Measurements from ENCODE around the gene ROCK1. TPM values are rescaled to one million over a fixed set of nuclear protein-coding genes. Genes with fewer than 3 reads are reported as not detected.

ROCK1 gene
- total and polyA plus RNA-seq, 2 donors, result 25.6 to 37.6 TPM

- Histone ChIP-seq H3K4me3 (ENCODE audit: low read length in 2 of 2) (no peak overlapping the region), H3K4me1 (ENCODE audit: control insufficient read depth in 2 of 2, insufficient read depth in 2 of 2, low read length in 2 of 2) (peaks cover 0 to 3% of the 10 kb centered on the region in 2 donors), H3K27me3 (ENCODE audit: control insufficient read depth in 2 of 2, insufficient read depth in 1 of 2, low read length in 1 of 2) (no peaks in the 10 kb centered on the region), H3K27ac (ENCODE audit: low read depth in 1 of 2, low read length in 1 of 2) (no peak overlapping the region), H3K9me3 (ENCODE audit: control insufficient read depth in 2 of 2, insufficient read depth in 1 of 2, low read length in 1 of 2) (no peaks in the 10 kb centered on the region), H3K36me3 (ENCODE audit: control insufficient read depth in 2 of 2, insufficient read depth in 2 of 2, low read length in 1 of 2) (no peaks in the 10 kb centered on the region)
- 99% methylated on average over 1 of the region's 1 CpG for WGBS
- DNase-seq (ENCODE audit: low read depth in 6 of 9, low spot score in 9 of 9), result no peak
Observed at GRCh38 chr18:21069468-21069867, 42.1 kb downstream of the ROCK1 start.

GRCh38 chr18:21064347-21064746 is 47.3 kb downstream of the ROCK1 start:
- Histone ChIP-seq H3K27me3 (ENCODE audit: control insufficient read depth in 2 of 2, insufficient read depth in 1 of 2, low read length in 1 of 2) (no peaks in the 10 kb centered on the region), H3K9me3 (ENCODE audit: control insufficient read depth in 2 of 2, insufficient read depth in 1 of 2, low read length in 1 of 2) (no peaks in the 10 kb centered on the region), H3K4me1 (ENCODE audit: control insufficient read depth in 2 of 2, insufficient read depth in 2 of 2, low read length in 2 of 2) (no peaks in the 10 kb centered on the region), H3K4me3 (ENCODE audit: low read length in 2 of 2) (no peak overlapping the region), H3K36me3 (ENCODE audit: control insufficient read depth in 2 of 2, insufficient read depth in 2 of 2, low read length in 1 of 2) (no peaks in the 10 kb centered on the region), H3K27ac (ENCODE audit: low read depth in 1 of 2, low read length in 1 of 2) (no peak overlapping the region)
- DNase-seq (ENCODE audit: low read depth in 6 of 9, low spot score in 9 of 9), result no peak

- Histone ChIP-seq H3K4me1 (ENCODE audit: control insufficient read depth in 2 of 2, insufficient read depth in 2 of 2, low read length in 2 of 2) (no peaks in the 10 kb centered on the region), H3K27ac (ENCODE audit: low read depth in 1 of 2, low read length in 1 of 2) (no peak overlapping the region), H3K9me3 (ENCODE audit: control insufficient read depth in 2 of 2, insufficient read depth in 1 of 2, low read length in 1 of 2) (no peaks in the 10 kb centered on the region), H3K4me3 (ENCODE audit: low read length in 2 of 2) (no peak overlapping the region), H3K36me3 (ENCODE audit: control insufficient read depth in 2 of 2, insufficient read depth in 2 of 2, low read length in 1 of 2) (peaks cover 0 to 3% of the 10 kb centered on the region in 2 donors), H3K27me3 (ENCODE audit: control insufficient read depth in 2 of 2, insufficient read depth in 1 of 2, low read length in 1 of 2) (no peaks in the 10 kb centered on the region)
- WGBS, result 96% methylated on average over 1 of the region's 1 CpG
- no peak for DNase-seq (ENCODE audit: low read depth in 6 of 9, low spot score in 9 of 9)
Observed at GRCh38 chr18:21063011-21063410, 48.6 kb downstream of the ROCK1 start.

GRCh38 chr18:21057112-21057511 is 54.5 kb downstream of the ROCK1 start:
- no peak for DNase-seq (ENCODE audit: low read depth in 6 of 9, low spot score in 9 of 9)
- 95% methylated on average over 1 of the region's 1 CpG for WGBS
- H3K36me3 ChIP-seq (ENCODE audit: control insufficient read depth in 2 of 2, insufficient read depth in 2 of 2, low read length in 1 of 2), result peaks cover 0 to 3% of the 10 kb centered on the region in 2 donors
- H3K27me3 ChIP-seq (ENCODE audit: control insufficient read depth in 2 of 2, insufficient read depth in 1 of 2, low read length in 1 of 2), result no peaks in the 10 kb centered on the region
- H3K4me3 ChIP-seq (ENCODE audit: low read length in 2 of 2), result no peak overlapping the region
- H3K27ac ChIP-seq (ENCODE audit: low read depth in 1 of 2, low read length in 1 of 2), result no peak overlapping the region
- H3K4me1 ChIP-seq (ENCODE audit: control insufficient read depth in 2 of 2, insufficient read depth in 2 of 2, low read length in 2 of 2), result no peaks in the 10 kb centered on the region
- no peaks in the 10 kb centered on the region for H3K9me3 ChIP-seq (ENCODE audit: control insufficient read depth in 2 of 2, insufficient read depth in 1 of 2, low read length in 1 of 2)

GRCh38 chr18:21056545-21056944 is 55.1 kb downstream of the ROCK1 start:
- H3K4me1 ChIP-seq (ENCODE audit: control insufficient read depth in 2 of 2, insufficient read depth in 2 of 2, low read length in 2 of 2), result no peaks in the 10 kb centered on the region
- H3K27ac ChIP-seq (ENCODE audit: low read depth in 1 of 2, low read length in 1 of 2), result no peak overlapping the region
- H3K9me3 ChIP-seq (ENCODE audit: control insufficient read depth in 2 of 2, insufficient read depth in 1 of 2, low read length in 1 of 2), result no peaks in the 10 kb centered on the region
- peaks cover 2 to 3% of the 10 kb centered on the region in 2 donors for H3K36me3 ChIP-seq (ENCODE audit: control insufficient read depth in 2 of 2, insufficient read depth in 2 of 2, low read length in 1 of 2)
- no peaks in the 10 kb centered on the region for H3K27me3 ChIP-seq (ENCODE audit: control insufficient read depth in 2 of 2, insufficient read depth in 1 of 2, low read length in 1 of 2)
- no peak overlapping the region for H3K4me3 ChIP-seq (ENCODE audit: low read length in 2 of 2)
- no peak for DNase-seq (ENCODE audit: low read depth in 6 of 9, low spot score in 9 of 9)

- Histone ChIP-seq H3K4me3 (ENCODE audit: low read length in 2 of 2) (no peak overlapping the region), H3K4me1 (ENCODE audit: control insufficient read depth in 2 of 2, insufficient read depth in 2 of 2, low read length in 2 of 2) (no peaks in the 10 kb centered on the region), H3K36me3 (ENCODE audit: control insufficient read depth in 2 of 2, insufficient read depth in 2 of 2, low read length in 1 of 2) (peaks cover 2 to 3% of the 10 kb centered on the region in 2 donors), H3K27ac (ENCODE audit: low read depth in 1 of 2, low read length in 1 of 2) (no peak overlapping the region), H3K9me3 (ENCODE audit: control insufficient read depth in 2 of 2, insufficient read depth in 1 of 2, low read length in 1 of 2) (no peaks in the 10 kb centered on the region), H3K27me3 (ENCODE audit: control insufficient read depth in 2 of 2, insufficient read depth in 1 of 2, low read length in 1 of 2) (no peaks in the 10 kb centered on the region)
- WGBS, result 85% methylated on average over 3 of the region's 3 CpGs
- DNase-seq (ENCODE audit: low read depth in 6 of 9, low spot score in 9 of 9), result no peak
Observed at GRCh38 chr18:21054252-21054821, 57.3 kb downstream of the ROCK1 start.

GRCh38 chr18:21053127-21053526 is 58.5 kb downstream of the ROCK1 start:
- no peak for DNase-seq (ENCODE audit: low read depth in 6 of 9, low spot score in 9 of 9)
- Histone ChIP-seq H3K36me3 (ENCODE audit: control insufficient read depth in 2 of 2, insufficient read depth in 2 of 2, low read length in 1 of 2) (peaks cover 0 to 3% of the 10 kb centered on the region in 2 donors), H3K4me1 (ENCODE audit: control insufficient read depth in 2 of 2, insufficient read depth in 2 of 2, low read length in 2 of 2) (no peaks in the 10 kb centered on the region), H3K9me3 (ENCODE audit: control insufficient read depth in 2 of 2, insufficient read depth in 1 of 2, low read length in 1 of 2) (no peaks in the 10 kb centered on the region), H3K27me3 (ENCODE audit: control insufficient read depth in 2 of 2, insufficient read depth in 1 of 2, low read length in 1 of 2) (no peaks in the 10 kb centered on the region), H3K27ac (ENCODE audit: low read depth in 1 of 2, low read length in 1 of 2) (no peak overlapping the region), H3K4me3 (ENCODE audit: low read length in 2 of 2) (no peak overlapping the region)

GRCh38 chr18:21052385-21052784 is 59.2 kb downstream of the ROCK1 start:
- Histone ChIP-seq H3K36me3 (ENCODE audit: control insufficient read depth in 2 of 2, insufficient read depth in 2 of 2, low read length in 1 of 2) (peaks cover 0 to 7% of the 10 kb centered on the region in 2 donors), H3K27me3 (ENCODE audit: control insufficient read depth in 2 of 2, insufficient read depth in 1 of 2, low read length in 1 of 2) (no peaks in the 10 kb centered on the region), H3K9me3 (ENCODE audit: control insufficient read depth in 2 of 2, insufficient read depth in 1 of 2, low read length in 1 of 2) (no peaks in the 10 kb centered on the region), H3K4me3 (ENCODE audit: low read length in 2 of 2) (no peak overlapping the region), H3K4me1 (ENCODE audit: control insufficient read depth in 2 of 2, insufficient read depth in 2 of 2, low read length in 2 of 2) (no peaks in the 10 kb centered on the region), H3K27ac (ENCODE audit: low read depth in 1 of 2, low read length in 1 of 2) (no peak overlapping the region)
- WGBS, result 96% methylated on average over 5 of the region's 5 CpGs
- no peak for DNase-seq (ENCODE audit: low read depth in 6 of 9, low spot score in 9 of 9)

- peaks cover 0 to 13% of the 10 kb centered on the region in 2 donors for H3K36me3 ChIP-seq (ENCODE audit: control insufficient read depth in 2 of 2, insufficient read depth in 2 of 2, low read length in 1 of 2)
- WGBS, result 95% methylated on average over 3 of the region's 3 CpGs
- no peaks in the 10 kb centered on the region for H3K9me3 ChIP-seq (ENCODE audit: control insufficient read depth in 2 of 2, insufficient read depth in 1 of 2, low read length in 1 of 2)
- no peak overlapping the region for H3K27ac ChIP-seq (ENCODE audit: low read depth in 1 of 2, low read length in 1 of 2)
- no peak overlapping the region for H3K4me3 ChIP-seq (ENCODE audit: low read length in 2 of 2)
- H3K27me3 ChIP-seq (ENCODE audit: control insufficient read depth in 2 of 2, insufficient read depth in 1 of 2, low read length in 1 of 2), result no peaks in the 10 kb centered on the region
- H3K4me1 ChIP-seq (ENCODE audit: control insufficient read depth in 2 of 2, insufficient read depth in 2 of 2, low read length in 2 of 2), result no peaks in the 10 kb centered on the region
- no peak for DNase-seq (ENCODE audit: low read depth in 6 of 9, low spot score in 9 of 9)
Observed at GRCh38 chr18:21051620-21052019, 60.0 kb downstream of the ROCK1 start.

- no peak overlapping the region for H3K4me3 ChIP-seq (ENCODE audit: low read length in 2 of 2)
- 27% methylated on average over 1 of the region's 1 CpG for WGBS
- no peak for DNase-seq (ENCODE audit: low read depth in 6 of 9, low spot score in 9 of 9)
- peaks cover 0 to 22% of the 10 kb centered on the region in 2 donors for H3K36me3 ChIP-seq (ENCODE audit: control insufficient read depth in 2 of 2, insufficient read depth in 2 of 2, low read length in 1 of 2)
- H3K27me3 ChIP-seq (ENCODE audit: control insufficient read depth in 2 of 2, insufficient read depth in 1 of 2, low read length in 1 of 2), result no peaks in the 10 kb centered on the region
- no peaks in the 10 kb centered on the region for H3K9me3 ChIP-seq (ENCODE audit: control insufficient read depth in 2 of 2, insufficient read depth in 1 of 2, low read length in 1 of 2)
- H3K4me1 ChIP-seq (ENCODE audit: control insufficient read depth in 2 of 2, insufficient read depth in 2 of 2, low read length in 2 of 2), result no peaks in the 10 kb centered on the region
- H3K27ac ChIP-seq (ENCODE audit: low read depth in 1 of 2, low read length in 1 of 2), result no peak overlapping the region
Observed at GRCh38 chr18:21049306-21049705, 62.3 kb downstream of the ROCK1 start.

All from thymus (tissue), 11 donors.